IMR-90 (cell line): ENCODE results near the gene MAGEA8. TPM values are rescaled to one million over a fixed set of nuclear protein-coding genes. Genes with fewer than 3 reads are reported as not detected.
"Not testable (repeated sequence)": the region's sequence is repeated elsewhere in the genome, so short reads cannot be mapped to it uniquely, and the experiment has no call there.

Experiments used
- ATAC-seq: fragments of 200-7000 bp; cut with Tn5 transposase; 2 replicates; pipeline ENCODE4 v1.9.1; 2020; ENCODE audit warnings: low read depth, mild to moderate bottlenecking, moderate library complexity
- BruUV-seq: library from RNA; stranded (reverse); fragments of 400-500 nt; replicated peaks from 2 replicates; lab custom pipeline; 2021; lab: Mats Ljungman, UMichigan
- CTCF ChIA-PET: fragments of 300-600 bp; formaldehyde crosslinking; extraction: SDS; loops from one replicate; lab custom pipeline; 2021; ENCODE audit warnings: antibody characterized with exemption; lab: Yijun Ruan, JAX
- POLR2A ChIA-PET: fragments of 300-600 bp; sonication (Branson Sonifier 250); formaldehyde crosslinking; loops from one replicate; lab custom pipeline; 2022; ENCODE audit warnings: antibody characterized with exemption; ENCODE audit not compliant: unreplicated experiment; lab: Charles Lee
- DNase-seq: peaks from one replicate; pipeline ENCODE4 v3.0.0; 2013
- H2AFZ ChIP-seq: replicated peaks from 2 replicates; pipeline ENCODE3; 2013; ENCODE audit warnings: low read length, mild to moderate bottlenecking; ENCODE audit not compliant: poor library complexity
- H2AK5ac ChIP-seq: 2 replicates; pipeline ENCODE4 v1.6.1; 2013; ENCODE audit warnings: low read depth, low read length, inconsistent platforms
- H2AK9ac ChIP-seq: replicated peaks from 2 replicates; pipeline ENCODE3; 2013; ENCODE audit warnings: mild to moderate bottlenecking, low read depth, low read length, moderate library complexity; ENCODE audit not compliant: poor library complexity
- H2BK120ac ChIP-seq: 2 replicates; pipeline ENCODE4 v1.6.1; 2013; ENCODE audit warnings: low read depth, low read length, inconsistent platforms
- H2BK15ac ChIP-seq: 3 replicates; pipeline ENCODE4 v1.6.1; 2013; ENCODE audit warnings: low read depth, low read length, inconsistent platforms
- H2BK20ac ChIP-seq: 2 replicates; pipeline ENCODE4 v1.6.1; 2013; ENCODE audit warnings: low read depth, mild to moderate bottlenecking, inconsistent platforms, low read length, moderate library complexity
- H2BK5ac ChIP-seq: 2 replicates; pipeline ENCODE4 v1.6.1; 2013; ENCODE audit warnings: mild to moderate bottlenecking, low read depth, low read length, inconsistent platforms; ENCODE audit not compliant: poor library complexity, severe bottlenecking
- H3K14ac ChIP-seq: replicated peaks from 2 replicates; pipeline ENCODE4 v1.6.1; 2013; ENCODE audit warnings: low read depth, low read length, inconsistent platforms
- H3K18ac ChIP-seq: 2 replicates; pipeline ENCODE4 v1.6.1; 2013; ENCODE audit warnings: low read depth, low read length, control low read depth
- H3K23ac ChIP-seq: 2 replicates; pipeline ENCODE4 v1.6.1; 2013; ENCODE audit warnings: low read depth, low read length, inconsistent platforms
- H3K27ac ChIP-seq: 2 replicates; pipeline ENCODE4 v1.5.1; 2013; ENCODE audit warnings: mild to moderate bottlenecking, control low read depth, low read length; ENCODE audit not compliant: insufficient read depth
- H3K27me3 ChIP-seq: 2 replicates; pipeline ENCODE4 v1.6.1; 2013; ENCODE audit warnings: low read length; ENCODE audit not compliant: control insufficient read depth, insufficient read depth
- H3K36me3 ChIP-seq: 2 replicates; pipeline ENCODE4 v1.6.1; 2013; ENCODE audit warnings: low read length, mixed read lengths; ENCODE audit not compliant: control insufficient read depth, insufficient read depth
- H3K4ac ChIP-seq: 2 replicates; pipeline ENCODE4 v1.6.1; 2013; ENCODE audit warnings: low read depth, low read length, inconsistent platforms
- H3K4me1 ChIP-seq: 2 replicates; pipeline ENCODE4 v1.6.1; 2013; ENCODE audit warnings: low read length, mixed read lengths; ENCODE audit not compliant: control insufficient read depth, insufficient read depth
- H3K4me2 ChIP-seq: 2 replicates; pipeline ENCODE4 v1.6.1; 2013; ENCODE audit warnings: low read depth, mild to moderate bottlenecking, control low read depth, low read length, moderate library complexity
- H3K4me3 ChIP-seq: 2 replicates; pipeline ENCODE4 v1.5.1; 2013; ENCODE audit warnings: low read depth, mild to moderate bottlenecking, control low read depth, low read length, moderate library complexity; ENCODE audit not compliant: insufficient read depth
- H3K56ac ChIP-seq: 2 replicates; pipeline ENCODE4 v1.6.1; 2013; ENCODE audit warnings: low read length, inconsistent platforms; ENCODE audit not compliant: insufficient read depth; ENCODE audit errors: extremely low read depth
- H3K79me1 ChIP-seq, 2 experiments: 2 replicates each; pipeline ENCODE4 v1.6.1; 2013; ENCODE audit warnings: low read length in 2 of 2, inconsistent platforms in 1 of 2, low read depth in 1 of 2
- H3K9ac ChIP-seq: 2 replicates; pipeline ENCODE4 v1.6.1; 2013; ENCODE audit warnings: low read depth, low read length, control low read depth
- H3K9me1 ChIP-seq: 2 replicates; pipeline ENCODE4 v1.6.1; 2013; ENCODE audit warnings: low read length, inconsistent platforms; ENCODE audit not compliant: insufficient read depth
- H3K9me3 ChIP-seq: 2 replicates; pipeline ENCODE4 v1.6.1; 2013; ENCODE audit warnings: low read length; ENCODE audit not compliant: control insufficient read depth, insufficient read depth
- H4K20me1 ChIP-seq: 2 replicates; pipeline ENCODE4 v1.6.1; 2013; ENCODE audit warnings: low read length, inconsistent platforms; ENCODE audit not compliant: insufficient read depth
- H4K5ac ChIP-seq: 2 replicates; pipeline ENCODE4 v1.6.1; 2013; ENCODE audit warnings: mild to moderate bottlenecking, low read depth, low read length, control low read depth
- H4K8ac ChIP-seq, 2 experiments: 2 replicates each; pipeline ENCODE4 v1.6.1; 2013; ENCODE audit warnings: low read depth in 2 of 2, low read length in 2 of 2, control low read depth in 1 of 2, inconsistent platforms in 1 of 2
- H4K91ac ChIP-seq: 2 replicates; pipeline ENCODE4 v1.6.1; 2013; ENCODE audit warnings: low read depth, low read length, inconsistent platforms; ENCODE audit not compliant: insufficient read depth
- WGBS, 2 experiments: methylation state at CpG; one replicate each; pipeline versions ENCODE4 v1.1.5 to v1.1.7; 2013; ENCODE audit warnings: missing lambda C conversion rate in 2 of 2; ENCODE audit not compliant: insufficient read length in 1 of 2; ENCODE audit errors: extremely low coverage in 2 of 2; 5-methylcytosine and 5-hydroxymethylcytosine counted together
- dilution Hi-C: fragments of 300-500 bp; cut with HindIII; formaldehyde crosslinking; loops from one replicate; pipeline ENCODE4 v1.14.3; 2018; ENCODE audit warnings: low sequenced_read_pairs; ENCODE audit not compliant: unreplicated experiment
- in situ Hi-C: fragments of 300-500 bp; cut with MboI; formaldehyde crosslinking; loops from 3 replicates; pipeline ENCODE4 v1.14.3; 2019; ENCODE audit warnings: low sequenced_read_pairs, inconsistent platforms, mixed read lengths
- intact Hi-C: fragments of 100-400 bp; cut with micrococcal nuclease; formaldehyde crosslinking; loops from 2 replicates; pipeline ENCODE4 v1.10.0; 2022
- polyA plus RNA-seq, 3 experiments: library from polyadenylated mRNA; depleted of rRNA; stranded (reverse); fragments of >200 nt; gene quantifications; 2 replicates each; pipeline ENCODE4 v1.2.3, GENCODE V29; 2012; ENCODE audit warnings: low replicate concordance in 1 of 3
- total RNA-seq: library from RNA; depleted of rRNA; stranded (reverse); fragments of >200 nt; gene quantifications from 2 replicates; pipeline ENCODE4 v1.2.3, GENCODE V29; 2012

MAGEA8 gene
- total and polyA plus RNA-seq, 2 of the 4 experiments (the other 2 are of a cell fraction) = not detected

- CTCF ChIA-PET, H3K4me2 ChIP-seq, dilution Hi-C loops: not testable (repeated sequence)
Measured at GRCh38 chrX:149836728-149837127, 44.3 kb upstream of the MAGEA8 start.

More at GRCh38 chrX:149836728-149837127, 44.3 kb upstream of the MAGEA8 start:
- H3K4me1 ChIP-seq, H3K9ac ChIP-seq, DNase-seq, H2BK15ac ChIP-seq, H3K9me3 ChIP-seq, H2BK20ac ChIP-seq, H3K9me1 ChIP-seq, H3K56ac ChIP-seq, ATAC-seq, POLR2A ChIA-PET, H4K20me1 ChIP-seq, H2BK120ac ChIP-seq, H2BK5ac ChIP-seq, H3K27me3 ChIP-seq, H4K5ac ChIP-seq, H2AK9ac ChIP-seq, H3K4ac ChIP-seq, H3K23ac ChIP-seq, H3K14ac ChIP-seq, H4K8ac ChIP-seq, H2AK5ac ChIP-seq, H3K79me1 ChIP-seq, H4K91ac ChIP-seq, H3K18ac ChIP-seq, H3K36me3 ChIP-seq, H2AFZ ChIP-seq, BruUV-seq, H3K4me3 ChIP-seq, intact Hi-C loops, H3K27ac ChIP-seq: not testable (repeated sequence)
- in situ Hi-C loops = loop anchor here (25.0 kb wide), 1 partner anchor 124 kb away; the partner anchor contains the start of gene MAGEA11
- 46% methylated on average over 2 of the region's 5 CpGs; no CpG with 5 or more reads in 1 of the 2 experiments for WGBS, 2 experiments
